HEK293 (cell line): ENCODE measurements around the gene PRXL2B.

Source experiments
- EGR2 ChIP-seq: fragments of 450-650 bp; formaldehyde crosslinking; IDR thresholded peaks from 2 replicates; pipeline ENCODE4 v1.5.1; 2016; ENCODE audit warnings: low read depth, missing biosample characterization, missing genetic modification characterization
- KLF9 ChIP-seq: fragments of 450-650 bp; formaldehyde crosslinking; IDR thresholded peaks from 2 replicates; pipeline ENCODE4 v1.5.1; 2016; ENCODE audit warnings: missing biosample characterization, missing genetic modification characterization, low read depth
- PRDM6 ChIP-seq: fragments of 450-650 bp; formaldehyde crosslinking; IDR thresholded peaks from 2 replicates; pipeline ENCODE4 v1.5.1; 2017; ENCODE audit warnings: missing biosample characterization, missing genetic modification characterization
- RBAK ChIP-seq: fragments of 450-650 bp; formaldehyde crosslinking; IDR thresholded peaks from 2 replicates; pipeline ENCODE4 v1.5.1; 2016; ENCODE audit warnings: missing biosample characterization, missing genetic modification characterization
- WT1 ChIP-seq: fragments of 450-650 bp; formaldehyde crosslinking; IDR thresholded peaks from 2 replicates; pipeline ENCODE4 v1.5.1; 2016; ENCODE audit warnings: missing biosample characterization, missing genetic modification characterization
- ZBTB10 ChIP-seq: fragments of 450-650 bp; formaldehyde crosslinking; IDR thresholded peaks from 2 replicates; pipeline ENCODE4 v1.5.1; 2016; ENCODE audit warnings: missing biosample characterization, missing genetic modification characterization
- ZBTB49 ChIP-seq: fragments of 450-650 bp; formaldehyde crosslinking; IDR thresholded peaks from 2 replicates; pipeline ENCODE4 v1.5.1; 2016; ENCODE audit warnings: missing biosample characterization, missing genetic modification characterization, low read depth
- ZBTB6 ChIP-seq: fragments of 450-650 bp; formaldehyde crosslinking; IDR thresholded peaks from 2 replicates; pipeline ENCODE4 v1.5.1; 2017; ENCODE audit warnings: missing biosample characterization, missing genetic modification characterization
- ZBTB8A ChIP-seq: fragments of 450-650 bp; formaldehyde crosslinking; IDR thresholded peaks from 2 replicates; pipeline ENCODE4 v1.5.1; 2016; ENCODE audit warnings: missing biosample characterization, missing genetic modification characterization
- ZNF112 ChIP-seq: fragments of 450-650 bp; formaldehyde crosslinking; IDR thresholded peaks from 2 replicates; pipeline ENCODE4 v1.5.0; 2017; ENCODE audit warnings: missing biosample characterization, missing genetic modification characterization
- ZNF132 ChIP-seq: fragments of 450-650 bp; formaldehyde crosslinking; IDR thresholded peaks from 2 replicates; pipeline ENCODE4 v1.5.1; 2017; ENCODE audit warnings: missing biosample characterization, missing genetic modification characterization, borderline replicate concordance
- ZNF138 ChIP-seq: fragments of 450-650 bp; formaldehyde crosslinking; IDR thresholded peaks from 2 replicates; pipeline ENCODE4 v1.5.1; 2016; ENCODE audit warnings: missing biosample characterization, missing genetic modification characterization, borderline replicate concordance
- ZNF184 ChIP-seq: fragments of 450-650 bp; IDR thresholded peaks from 2 replicates; pipeline ENCODE4 v1.5.1; 2018; ENCODE audit warnings: missing biosample characterization, mild to moderate bottlenecking, missing genetic modification characterization
- ZNF394 ChIP-seq: fragments of 450-650 bp; formaldehyde crosslinking; IDR thresholded peaks from 2 replicates; pipeline ENCODE4 v1.5.1; 2016; ENCODE audit warnings: missing biosample characterization, missing genetic modification characterization, mild to moderate bottlenecking, moderate library complexity, borderline replicate concordance
- ZNF501 ChIP-seq: fragments of 450-650 bp; formaldehyde crosslinking; IDR thresholded peaks from 2 replicates; pipeline ENCODE4 v1.5.1; 2016; ENCODE audit warnings: missing biosample characterization, missing genetic modification characterization
- ZNF558 ChIP-seq: fragments of 450-650 bp; formaldehyde crosslinking; IDR thresholded peaks from 2 replicates; pipeline ENCODE4 v1.5.1; 2016; ENCODE audit warnings: missing biosample characterization, missing genetic modification characterization
- ZNF561 ChIP-seq: fragments of 450-650 bp; IDR thresholded peaks from 2 replicates; pipeline ENCODE4 v1.5.1; 2018; ENCODE audit warnings: missing biosample characterization, missing genetic modification characterization, borderline replicate concordance
- ZNF626 ChIP-seq: fragments of 450-650 bp; sonication (Bioruptor Pico); formaldehyde crosslinking; IDR thresholded peaks from 2 replicates; pipeline ENCODE4 v1.5.1; 2018; ENCODE audit warnings: missing biosample characterization, missing genetic modification characterization, inconsistent platforms
- ZNF658 ChIP-seq: fragments of 450-650 bp; formaldehyde crosslinking; IDR thresholded peaks from 2 replicates; pipeline ENCODE4; 2016; ENCODE audit warnings: missing biosample characterization, missing genetic modification characterization
- ZNF785 ChIP-seq: fragments of 450-650 bp; formaldehyde crosslinking; IDR thresholded peaks from 2 replicates; pipeline ENCODE4 v1.5.1; 2016; ENCODE audit warnings: missing biosample characterization, missing genetic modification characterization
- ZSCAN30 ChIP-seq: fragments of 450-650 bp; IDR thresholded peaks from 2 replicates; pipeline ENCODE4 v1.5.1; 2018; ENCODE audit warnings: missing biosample characterization, mild to moderate bottlenecking, missing genetic modification characterization, moderate library complexity
- ZXDB ChIP-seq: fragments of 450-650 bp; formaldehyde crosslinking; IDR thresholded peaks from 2 replicates; pipeline ENCODE4 v1.5.1; 2016; ENCODE audit warnings: missing biosample characterization, missing genetic modification characterization
- TF ChIP-seq, protein P1 (sequence below): fragments of 450-650 bp; formaldehyde crosslinking; IDR thresholded peaks from 2 replicates; pipeline ENCODE4 v1.5.1; 2016; ENCODE audit warnings: missing biosample characterization, missing genetic modification characterization, borderline replicate concordance

Gene PRXL2B

DNA sequence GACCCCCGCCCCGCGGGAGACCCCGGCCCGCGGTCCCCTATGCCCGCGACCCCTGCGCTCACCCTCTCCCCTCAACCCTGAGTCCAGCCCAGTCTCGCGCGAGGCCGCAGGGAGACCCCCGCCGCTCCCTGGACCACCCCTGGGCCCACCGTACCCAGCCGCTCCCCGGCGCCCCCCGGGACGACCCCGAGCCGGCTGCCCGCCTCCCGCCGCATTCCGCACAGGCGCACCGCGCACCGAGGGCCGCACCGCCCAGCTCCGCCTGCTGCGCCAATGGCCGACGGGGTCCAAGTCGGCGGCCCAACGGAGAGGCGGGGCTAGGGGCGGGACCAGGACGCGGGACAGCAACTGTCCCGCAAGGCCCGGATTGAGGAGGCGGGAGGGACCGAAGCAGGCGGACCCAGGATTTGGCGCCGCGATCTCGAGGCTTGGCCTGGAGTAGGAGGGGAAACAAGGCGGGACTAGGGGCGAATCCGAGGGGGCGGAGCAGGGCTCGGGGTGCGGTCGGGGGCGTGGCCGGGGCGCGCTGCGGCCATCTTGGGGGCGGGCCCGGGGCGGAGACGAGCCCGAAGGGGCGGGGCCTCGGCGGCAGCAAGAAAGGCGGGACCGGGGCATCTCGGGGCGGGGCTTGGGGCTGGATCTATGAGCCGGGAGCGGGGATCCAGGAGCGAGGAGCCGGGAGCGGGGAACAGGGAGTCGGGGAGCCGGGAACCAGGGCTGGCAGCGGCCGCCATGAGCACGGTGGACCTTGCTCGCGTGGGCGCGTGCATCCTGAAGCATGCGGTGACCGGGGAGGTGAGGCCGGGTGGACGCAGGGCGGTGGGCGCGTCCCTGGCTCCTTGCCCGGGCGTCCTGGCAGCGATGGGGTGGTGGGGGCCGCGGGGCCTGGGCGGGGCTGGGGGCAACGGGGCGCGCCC lies at the start of gene PRXL2B (continued):
- TF ChIP-seq ZNF501 (tag by site-specific recombination) (no peak), ZBTB49 (no peak), ZSCAN30 (tag by site-specific recombination) (no peak), ZNF112 (no peak), ZNF394 (tag by site-specific recombination) (no peak), ZXDB (no peak), ZBTB10 (tag by site-specific recombination) (no peak), ZBTB6 (tag by site-specific recombination) (peak; percentile 84), ZNF558 (tag by site-specific recombination) (no peak), WT1 (tag by site-specific recombination) (no peak), RBAK (tag by site-specific recombination) (no peak), ZNF184 (tag by site-specific recombination) (no peak), ZNF132 (tag by site-specific recombination) (no peak), ZNF561 (0 out of 2 replicates have a peak, but pooled peaks have one; percentile 25), ZBTB8A (tag by site-specific recombination) (no peak), ZNF626 (no peak), PRDM6 (no peak), ZNF138 (tag by site-specific recombination) (no peak), EGR2 (tag by site-specific recombination) (peak; percentile 46; the same call in 1 of the 2 replicates), ZNF658 (tag by site-specific recombination) (no peak), KLF9 (peak; percentile 97), ZNF785 (tag by site-specific recombination) (no peak)
- TF ChIP-seq, protein P1, sequence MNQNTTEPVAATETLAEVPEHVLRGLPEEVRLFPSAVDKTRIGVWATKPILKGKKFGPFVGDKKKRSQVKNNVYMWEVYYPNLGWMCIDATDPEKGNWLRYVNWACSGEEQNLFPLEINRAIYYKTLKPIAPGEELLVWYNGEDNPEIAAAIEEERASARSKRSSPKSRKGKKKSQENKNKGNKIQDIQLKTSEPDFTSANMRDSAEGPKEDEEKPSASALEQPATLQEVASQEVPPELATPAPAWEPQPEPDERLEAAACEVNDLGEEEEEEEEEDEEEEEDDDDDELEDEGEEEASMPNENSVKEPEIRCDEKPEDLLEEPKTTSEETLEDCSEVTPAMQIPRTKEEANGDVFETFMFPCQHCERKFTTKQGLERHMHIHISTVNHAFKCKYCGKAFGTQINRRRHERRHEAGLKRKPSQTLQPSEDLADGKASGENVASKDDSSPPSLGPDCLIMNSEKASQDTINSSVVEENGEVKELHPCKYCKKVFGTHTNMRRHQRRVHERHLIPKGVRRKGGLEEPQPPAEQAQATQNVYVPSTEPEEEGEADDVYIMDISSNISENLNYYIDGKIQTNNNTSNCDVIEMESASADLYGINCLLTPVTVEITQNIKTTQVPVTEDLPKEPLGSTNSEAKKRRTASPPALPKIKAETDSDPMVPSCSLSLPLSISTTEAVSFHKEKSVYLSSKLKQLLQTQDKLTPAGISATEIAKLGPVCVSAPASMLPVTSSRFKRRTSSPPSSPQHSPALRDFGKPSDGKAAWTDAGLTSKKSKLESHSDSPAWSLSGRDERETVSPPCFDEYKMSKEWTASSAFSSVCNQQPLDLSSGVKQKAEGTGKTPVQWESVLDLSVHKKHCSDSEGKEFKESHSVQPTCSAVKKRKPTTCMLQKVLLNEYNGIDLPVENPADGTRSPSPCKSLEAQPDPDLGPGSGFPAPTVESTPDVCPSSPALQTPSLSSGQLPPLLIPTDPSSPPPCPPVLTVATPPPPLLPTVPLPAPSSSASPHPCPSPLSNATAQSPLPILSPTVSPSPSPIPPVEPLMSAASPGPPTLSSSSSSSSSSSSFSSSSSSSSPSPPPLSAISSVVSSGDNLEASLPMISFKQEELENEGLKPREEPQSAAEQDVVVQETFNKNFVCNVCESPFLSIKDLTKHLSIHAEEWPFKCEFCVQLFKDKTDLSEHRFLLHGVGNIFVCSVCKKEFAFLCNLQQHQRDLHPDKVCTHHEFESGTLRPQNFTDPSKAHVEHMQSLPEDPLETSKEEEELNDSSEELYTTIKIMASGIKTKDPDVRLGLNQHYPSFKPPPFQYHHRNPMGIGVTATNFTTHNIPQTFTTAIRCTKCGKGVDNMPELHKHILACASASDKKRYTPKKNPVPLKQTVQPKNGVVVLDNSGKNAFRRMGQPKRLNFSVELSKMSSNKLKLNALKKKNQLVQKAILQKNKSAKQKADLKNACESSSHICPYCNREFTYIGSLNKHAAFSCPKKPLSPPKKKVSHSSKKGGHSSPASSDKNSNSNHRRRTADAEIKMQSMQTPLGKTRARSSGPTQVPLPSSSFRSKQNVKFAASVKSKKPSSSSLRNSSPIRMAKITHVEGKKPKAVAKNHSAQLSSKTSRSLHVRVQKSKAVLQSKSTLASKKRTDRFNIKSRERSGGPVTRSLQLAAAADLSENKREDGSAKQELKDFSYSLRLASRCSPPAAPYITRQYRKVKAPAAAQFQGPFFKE (tag by site-specific recombination), result no peak
